GM12878 (cell line): ENCODE measurements around the gene DDX54. TPM values are rescaled to one million over a fixed set of nuclear protein-coding genes. Genes with fewer than 3 reads are reported as not detected.

Experiments used
- ATAC-seq: fragments of 200-7000 bp; cut with Tn5 transposase; 3 replicates; pipeline ENCODE4 v1.9.1; 2020; ENCODE audit warnings: mild to moderate bottlenecking, moderate library complexity
- BruUV-seq: library from RNA; stranded (reverse); fragments of 400-500 nt; replicated peaks from 2 replicates; lab custom pipeline; 2021; lab: Mats Ljungman, UMichigan
- CTCF ChIA-PET: fragments of 300-600 bp; sonication (Branson Sonifier 250); formaldehyde crosslinking; extraction: SDS; loops from one replicate; lab custom pipeline; 2021; ENCODE audit warnings: inconsistent platforms; lab: Yijun Ruan, JAX
- POLR2A ChIA-PET: fragments of 350-600 bp; formaldehyde crosslinking; extraction: SDS; loops from one replicate; lab custom pipeline; 2021; ENCODE audit warnings: inconsistent platforms; lab: Charles Lee
- RAD21 ChIA-PET: fragments of 300-600 bp; sonication (Branson Sonifier 250); formaldehyde crosslinking; loops from one replicate; lab custom pipeline; 2023; ENCODE audit warnings: antibody characterized with exemption; ENCODE audit not compliant: unreplicated experiment; lab: Charles Lee
- SMC1A ChIA-PET: fragments of 300-600 bp; sonication (Branson Sonifier 250); formaldehyde crosslinking; loops from one replicate; lab custom pipeline; 2023; ENCODE audit not compliant: unreplicated experiment, uncharacterized antibody; lab: Charles Lee
- DNase-seq: peaks from one replicate; pipeline ENCODE4 v3.0.0-alpha.2; 2011; ENCODE audit warnings: low read depth, low spot score
- FAIRE-seq: peaks from 3 replicates; lab custom pipeline; 2011; peaks lifted over from hg19 to GRCh38; lab: Jason Lieb, UNC
- H2AFZ ChIP-seq: 2 replicates; pipeline ENCODE4 v1.6.0; 2011; ENCODE audit warnings: low read depth, low read length, control low read depth; ENCODE audit not compliant: control insufficient read depth
- H3K27ac ChIP-seq: 2 replicates; pipeline ENCODE4 v1.5.1; 2011; ENCODE audit warnings: control low read depth; ENCODE audit not compliant: control insufficient read depth, insufficient read depth
- H3K27me3 ChIP-seq, 2 experiments: replicated peaks in 1 of 2; 2 replicates each; pipeline versions ENCODE4 v1.6.0 to v1.6.1; 2011; ENCODE audit warnings: low read length in 1 of 2; ENCODE audit not compliant: control insufficient read depth in 2 of 2, insufficient read depth in 2 of 2
- H3K36me3 ChIP-seq, 2 experiments: 2 replicates each; pipeline ENCODE4 v1.5.1; 2011; ENCODE audit warnings: low read length in 1 of 2; ENCODE audit not compliant: control insufficient read depth in 2 of 2, insufficient read depth in 2 of 2
- H3K4me1 ChIP-seq: 2 replicates; pipeline ENCODE4 v1.6.1; 2011; ENCODE audit warnings: mild to moderate bottlenecking, low read length, moderate library complexity, mixed read lengths; ENCODE audit not compliant: control insufficient read depth, insufficient read depth
- H3K4me2 ChIP-seq: 2 replicates; pipeline ENCODE4 v1.6.0; 2011; ENCODE audit warnings: control low read depth; ENCODE audit not compliant: control insufficient read depth, insufficient read depth
- H3K4me3 ChIP-seq: fragments of 200-600 bp; sonication (generic); 2 replicates; pipeline ENCODE4 v1.5.1; 2016
- H3K79me2 ChIP-seq: 2 replicates; pipeline ENCODE4 v1.6.0; 2011; ENCODE audit warnings: low read length; ENCODE audit not compliant: control insufficient read depth, insufficient read depth
- H3K9ac ChIP-seq: 2 replicates; pipeline ENCODE4 v1.8.0; 2011; ENCODE audit warnings: low read length, control low read depth, mixed read lengths; ENCODE audit not compliant: control insufficient read depth, insufficient read depth
- H3K9me3 ChIP-seq: replicated peaks from 3 replicates; pipeline ENCODE4 v1.5.1; 2011; ENCODE audit warnings: mild to moderate bottlenecking, low read length; ENCODE audit not compliant: control insufficient read depth, insufficient read depth
- H4K20me1 ChIP-seq: 2 replicates; pipeline ENCODE4 v1.6.0; 2011; ENCODE audit not compliant: control insufficient read depth, insufficient read depth
- BRCA1 ChIP-seq: IDR thresholded peaks from 2 replicates; pipeline ENCODE4 v1.6.1; 2011; ENCODE audit warnings: low read depth, low read length, improper control_type of control experiment
- CEBPB ChIP-seq, 2 experiments: fragments of 150-350 bp in 1 of 2; IDR thresholded peaks; 2 replicates each; pipeline ENCODE4 v1.6.1; 2012 to 2014; ENCODE audit warnings: low read depth in 2 of 2, low read length in 2 of 2, borderline replicate concordance in 1 of 2, inconsistent platforms in 1 of 2
- EP300 ChIP-seq, 2 experiments: fragments of 150-350 bp in 1 of 2; IDR thresholded peaks; 2 replicates each; pipeline ENCODE4 v1.6.1; 2011 to 2012; ENCODE audit warnings: low read depth in 2 of 2, low read length in 2 of 2, borderline replicate concordance in 1 of 2, improper control_type of control experiment in 1 of 2, inconsistent platforms in 1 of 2; ENCODE audit not compliant: control insufficient read depth in 1 of 2
- NBN ChIP-seq: fragments of 450-650 bp; IDR thresholded peaks from 2 replicates; pipeline ENCODE4 v1.6.1; 2016
- NR2C1 ChIP-seq: fragments of 450-650 bp; IDR thresholded peaks from 2 replicates; pipeline ENCODE4 v1.6.1; 2017; ENCODE audit warnings: antibody characterized with exemption, mild to moderate bottlenecking, moderate library complexity
- NRF1 ChIP-seq: conservative IDR thresholded peaks from 2 replicates; pipeline ENCODE4 v1.6.1; 2011; ENCODE audit warnings: mild to moderate bottlenecking, low read depth, low read length, improper control_type of control experiment
- SPI1 ChIP-seq: IDR thresholded peaks from 2 replicates; pipeline ENCODE4 v1.6.1; 2011; ENCODE audit warnings: low read depth, mild to moderate bottlenecking, low read length, moderate library complexity, borderline replicate concordance; ENCODE audit not compliant: insufficient read depth
- USF1 ChIP-seq: IDR thresholded peaks from 2 replicates; pipeline ENCODE4 v1.6.1; 2011; ENCODE audit warnings: borderline replicate concordance, low read depth, mild to moderate bottlenecking, moderate library complexity, mixed read lengths, low read length; ENCODE audit not compliant: insufficient read depth; ENCODE audit errors: extremely low read length
- YBX1 ChIP-seq: fragments of 450-650 bp; IDR thresholded peaks from 2 replicates; pipeline ENCODE4 v1.6.1; 2016; ENCODE audit warnings: antibody characterized with exemption
- ZBTB40 ChIP-seq: fragments of 450-650 bp; IDR thresholded peaks from 2 replicates; pipeline ENCODE4 v1.6.1; 2016; ENCODE audit warnings: mild to moderate bottlenecking, moderate library complexity, borderline replicate concordance
- ZNF207 ChIP-seq: fragments of 450-650 bp; IDR thresholded peaks from 2 replicates; pipeline ENCODE4 v1.6.1; 2014; ENCODE audit warnings: antibody characterized with exemption, mild to moderate bottlenecking, borderline replicate concordance
- WGBS: methylation state at CpG from one replicate; pipeline ENCODE4 v1.1.6; 2016; ENCODE audit warnings: low lambda C conversion rate; ENCODE audit not compliant: insufficient replicate concordance, insufficient coverage; ENCODE audit errors: missing lambda C conversion rate; 5-methylcytosine and 5-hydroxymethylcytosine counted together
- in situ Hi-C: fragments of 300-500 bp; cut with MboI; formaldehyde crosslinking; loops from 9 replicates; pipeline ENCODE4 v1.14.3; 2018; ENCODE audit warnings: mixed read lengths
- intact Hi-C: fragments of 100-400 bp; cut with micrococcal nuclease; formaldehyde crosslinking; loops from one replicate; pipeline ENCODE4 v1.14.2; 2022; ENCODE audit not compliant: unreplicated experiment
- polyA plus RNA-seq, 11 experiments: library from polyadenylated mRNA; depleted of rRNA in 4 of 11; unstranded in 6 of 11; stranded (reverse) in 5 of 11; fragments of >200 nt; fragmentation: Nextera tagmentation in 4 of 11; fragmentation: Illumina TruSeq in 1 of 11; extraction: Ambion mirVana in 4 of 11; extraction: Trizol in 1 of 11; gene quantifications; 1 replicate in 1 of 11; 2 replicates in 10 of 11; pipeline versions ENCODE4 v1.2.1 to v1.2.3, GENCODE V29; 2011 to 2016; ENCODE audit warnings: inconsistent platforms in 2 of 11, missing spikeins in 2 of 11, low read depth in 1 of 11
- total RNA-seq, 4 experiments: library from RNA; depleted of rRNA in 3 of 4; stranded (reverse); fragments of >200 nt in 3 of 4; fragmentation: Illumina TruSeq in 1 of 4; extraction: Trizol in 1 of 4; gene quantifications; 2 replicates each; pipeline versions ENCODE4 v1.2.1 to v1.2.3, GENCODE V29; 2013 to 2021
- TF ChIP-seq, protein P1 (sequence below): IDR thresholded peaks from 2 replicates; pipeline ENCODE4 v1.6.1; 2012; ENCODE audit warnings: improper control_type of control experiment, low read depth, low read length; ENCODE audit not compliant: insufficient replicate concordance

The DDX54 gene
- total and polyA plus RNA-seq, 10 of the 15 experiments (the other 5 are each of a cell fraction or from before 2014, with no cell fraction given) = 1.9 to 115 (median 56.3) TPM

DNA sequence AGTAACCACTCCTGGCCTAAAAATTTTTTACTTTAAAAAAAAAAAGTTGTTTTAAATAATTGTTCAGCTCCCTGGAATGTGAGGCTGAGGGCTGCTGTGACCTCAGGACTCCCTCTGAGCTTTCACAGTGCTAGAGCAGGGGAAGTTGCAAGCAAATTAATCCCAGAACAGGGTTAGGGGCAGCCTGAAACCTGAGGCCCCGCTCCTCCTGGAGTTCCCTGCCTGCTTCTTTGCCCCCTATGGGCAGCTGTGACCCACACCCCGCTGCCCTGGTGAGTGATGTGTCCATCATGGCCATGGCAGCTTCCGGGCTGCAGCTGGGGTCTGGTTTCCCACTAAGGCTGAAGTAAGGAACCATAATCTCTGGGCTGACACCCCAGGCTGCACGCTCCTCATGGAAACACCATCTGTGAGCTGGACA, 9.7 kb upstream of the DDX54 start (continued):
- TF ChIP-seq SPI1 = no peak
- TF ChIP-seq YBX1 = no peak
- TF ChIP-seq ZBTB40 = no peak
- no peak for TF ChIP-seq USF1
- no peak for TF ChIP-seq BRCA1

- Histone ChIP-seq H3K4me3 (no peak overlapping the region), H3K27me3 (no peaks in the 10 kb centered on the region), H2AFZ (no peak overlapping the region), H4K20me1 (no peaks in the 10 kb centered on the region), H3K4me1 (peaks cover 9% of the 10 kb centered on the region), H3K9me3 (no peaks in the 10 kb centered on the region), H3K36me3 (peaks cover 5 to 19% of the 10 kb centered on the region in 2 experiments), H3K27ac (no peak overlapping the region), H3K4me2 (no peak overlapping the region), H3K79me2 (peaks cover 12% of the 10 kb centered on the region), H3K9ac (no peak overlapping the region)
- intact Hi-C loops (loop anchor here (10.0 kb wide), 1 partner anchor 84 kb away; no protein-coding TSS in a partner anchor), in situ Hi-C loops (no loop called here)
- BruUV-seq = no TSS peak
- ATAC-seq (no peak), DNase-seq (no peak), FAIRE-seq (no peak)
- ChIA-PET CTCF (interaction anchor here (1.3 to 2.0 kb wide), 2 partner anchors 143 to 198 kb away, joined by 3 to 5 read pairs; no protein-coding TSS in a partner anchor), RAD21 (interaction anchor here (0.6 kb wide), 1 partner anchor 9 kb away, joined by 3 read pairs; no protein-coding TSS in a partner anchor), POLR2A (interaction anchor here (0.6 kb wide), 1 partner anchor 32 kb away, joined by 3 read pairs; no protein-coding TSS in a partner anchor), SMC1A (interaction anchor here (1.1 kb wide), 1 partner anchor 17 kb away, joined by 3 read pairs; no protein-coding TSS in a partner anchor)
- WGBS = 97% methylated on average over 19 of the region's 19 CpGs
- TF ChIP-seq, protein P1, sequence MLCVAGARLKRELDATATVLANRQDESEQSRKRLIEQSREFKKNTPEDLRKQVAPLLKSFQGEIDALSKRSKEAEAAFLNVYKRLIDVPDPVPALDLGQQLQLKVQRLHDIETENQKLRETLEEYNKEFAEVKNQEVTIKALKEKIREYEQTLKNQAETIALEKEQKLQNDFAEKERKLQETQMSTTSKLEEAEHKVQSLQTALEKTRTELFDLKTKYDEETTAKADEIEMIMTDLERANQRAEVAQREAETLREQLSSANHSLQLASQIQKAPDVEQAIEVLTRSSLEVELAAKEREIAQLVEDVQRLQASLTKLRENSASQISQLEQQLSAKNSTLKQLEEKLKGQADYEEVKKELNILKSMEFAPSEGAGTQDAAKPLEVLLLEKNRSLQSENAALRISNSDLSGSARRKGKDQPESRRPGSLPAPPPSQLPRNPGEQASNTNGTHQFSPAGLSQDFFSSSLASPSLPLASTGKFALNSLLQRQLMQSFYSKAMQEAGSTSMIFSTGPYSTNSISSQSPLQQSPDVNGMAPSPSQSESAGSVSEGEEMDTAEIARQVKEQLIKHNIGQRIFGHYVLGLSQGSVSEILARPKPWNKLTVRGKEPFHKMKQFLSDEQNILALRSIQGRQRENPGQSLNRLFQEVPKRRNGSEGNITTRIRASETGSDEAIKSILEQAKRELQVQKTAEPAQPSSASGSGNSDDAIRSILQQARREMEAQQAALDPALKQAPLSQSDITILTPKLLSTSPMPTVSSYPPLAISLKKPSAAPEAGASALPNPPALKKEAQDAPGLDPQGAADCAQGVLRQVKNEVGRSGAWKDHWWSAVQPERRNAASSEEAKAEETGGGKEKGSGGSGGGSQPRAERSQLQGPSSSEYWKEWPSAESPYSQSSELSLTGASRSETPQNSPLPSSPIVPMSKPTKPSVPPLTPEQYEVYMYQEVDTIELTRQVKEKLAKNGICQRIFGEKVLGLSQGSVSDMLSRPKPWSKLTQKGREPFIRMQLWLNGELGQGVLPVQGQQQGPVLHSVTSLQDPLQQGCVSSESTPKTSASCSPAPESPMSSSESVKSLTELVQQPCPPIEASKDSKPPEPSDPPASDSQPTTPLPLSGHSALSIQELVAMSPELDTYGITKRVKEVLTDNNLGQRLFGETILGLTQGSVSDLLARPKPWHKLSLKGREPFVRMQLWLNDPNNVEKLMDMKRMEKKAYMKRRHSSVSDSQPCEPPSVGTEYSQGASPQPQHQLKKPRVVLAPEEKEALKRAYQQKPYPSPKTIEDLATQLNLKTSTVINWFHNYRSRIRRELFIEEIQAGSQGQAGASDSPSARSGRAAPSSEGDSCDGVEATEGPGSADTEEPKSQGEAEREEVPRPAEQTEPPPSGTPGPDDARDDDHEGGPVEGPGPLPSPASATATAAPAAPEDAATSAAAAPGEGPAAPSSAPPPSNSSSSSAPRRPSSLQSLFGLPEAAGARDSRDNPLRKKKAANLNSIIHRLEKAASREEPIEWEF = no peak
- TF ChIP-seq NBN = no peak
- TF ChIP-seq EP300 (IDR thresholded peaks at IDR 0.05; ENCODE audit: borderline replicate concordance in 1 of 2, control insufficient read depth in 1 of 2, low read depth in 2 of 2, low read length in 2 of 2) = no peak
- TF ChIP-seq CEBPB (IDR thresholded peaks at IDR 0.05; ENCODE audit: borderline replicate concordance in 1 of 2, low read depth in 2 of 2, low read length in 2 of 2) = no peak
- no peak for TF ChIP-seq NR2C1
- TF ChIP-seq NRF1 = no peak
- TF ChIP-seq ZNF207 = no peak
Observed at GRCh38 chr12:113191227-113191626, 5.9 kb upstream of the DDX54 start.
